Astrocyte (in vitro differentiated cells and primary cell): ENCODE data around the gene PRDM11.

Source experiments
- CTCF ChIP-seq: IDR thresholded peaks from 2 replicates; pipeline ENCODE4 v1.5.1; 2011; ENCODE audit warnings: low read depth, mild to moderate bottlenecking, inconsistent platforms, low read length, moderate library complexity; ENCODE audit not compliant: insufficient read depth
- EZH2 ChIP-seq: IDR thresholded peaks from 2 replicates; pipeline ENCODE4 v1.6.1; 2012; ENCODE audit warnings: mild to moderate bottlenecking, low read length, inconsistent platforms; ENCODE audit not compliant: insufficient read depth

- TF ChIP-seq CTCF: no peak
- TF ChIP-seq EZH2: no peak
These were observed 71.6 kb downstream of the PRDM11 start for GRCh38 chr11:45217991-45218390.
